CD4-positive, alpha-beta T cell treated with Interleukin-2 at 100 ng/mL for 4 hours (primary cell): Measurements from ENCODE around the gene DOK5.
"Not testable (repeated sequence)": the region's sequence is repeated elsewhere in the genome, so short reads cannot be mapped to it uniquely, and the experiment has no call there.

Source experiments
- DNase-seq: peaks from one replicate; pipeline ENCODE4 v3.0.0-alpha.2; 2020; ENCODE audit warnings: low spot score

DOK5 gene

GRCh38 chr20:54472607-54473006, 2.8 kb upstream of the DOK5 start:
- DNase-seq, result no peak

DNA sequence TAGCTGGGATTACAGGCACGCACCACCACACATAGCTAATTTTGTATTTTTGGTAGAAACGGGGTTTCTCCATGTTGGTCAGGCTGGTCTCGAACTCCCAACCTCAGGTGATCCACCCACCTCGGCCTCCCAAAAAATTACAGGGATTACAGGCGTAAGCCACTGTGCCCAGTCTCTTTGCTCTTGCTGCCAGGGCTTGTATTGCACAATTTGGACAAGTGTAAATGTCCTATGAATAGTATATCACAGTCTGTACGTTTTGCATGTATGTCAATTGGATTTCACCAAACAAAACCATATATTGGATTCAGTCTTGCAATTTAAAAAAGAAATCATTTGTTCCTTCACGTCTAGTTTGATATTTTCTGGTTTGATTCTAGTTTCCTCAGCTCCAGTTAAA, 2.1 kb upstream of the DOK5 start:
- no peak for DNase-seq

DNA sequence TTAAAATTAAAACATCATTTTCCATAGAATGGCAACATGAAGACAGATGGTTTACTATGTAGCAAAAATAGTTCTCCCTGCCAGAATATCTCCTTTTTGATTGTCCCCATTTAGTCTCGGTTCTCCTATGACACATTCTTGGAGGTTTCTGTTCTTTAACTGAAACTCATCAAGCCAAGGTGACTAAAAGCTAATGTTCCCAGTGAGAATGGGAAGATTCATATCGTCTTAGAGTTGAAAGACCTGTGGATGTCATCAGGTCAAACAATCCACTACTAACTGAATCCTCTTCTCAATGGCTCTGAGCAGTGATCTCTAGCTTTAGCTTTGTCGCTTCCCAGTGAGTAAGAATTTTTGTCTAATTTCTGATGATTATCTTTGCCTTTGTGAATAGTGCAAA, 1.3 kb upstream of the DOK5 start:
- no peak for DNase-seq

GRCh38 chr20:54474866-54475265, 527 bp upstream of the DOK5 start:
- no peak for DNase-seq

GRCh38 chr20:54476169-54477009, 996 bp downstream of the DOK5 start:
- no peak for DNase-seq

- no peak for DNase-seq
Observed at GRCh38 chr20:54477191-54477955, 2.0 kb downstream of the DOK5 start.

- DNase-seq, result no peak
Observed at GRCh38 chr20:54479138-54479906, 3.9 kb downstream of the DOK5 start.

DNA sequence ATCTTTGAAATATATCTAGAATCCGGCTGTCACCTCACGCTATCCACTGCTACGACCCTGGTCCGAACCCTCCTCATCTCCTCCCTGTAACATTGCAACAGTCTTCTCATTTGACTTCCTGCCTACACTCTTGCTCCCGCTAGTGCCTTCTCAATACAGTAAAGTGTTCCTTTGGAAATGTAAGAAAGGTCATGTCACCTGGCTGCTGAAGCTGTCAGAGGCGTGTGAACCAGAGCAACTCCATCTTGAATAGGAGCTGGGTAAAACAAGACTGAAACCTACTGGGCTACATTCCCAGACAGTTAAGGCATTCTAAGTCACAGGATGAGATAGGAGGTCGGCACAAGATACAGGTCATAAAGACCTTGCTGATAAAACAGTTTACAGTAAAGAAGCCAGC, 4.5 kb downstream of the DOK5 start:
- not testable (repeated sequence) for DNase-seq

DNA sequence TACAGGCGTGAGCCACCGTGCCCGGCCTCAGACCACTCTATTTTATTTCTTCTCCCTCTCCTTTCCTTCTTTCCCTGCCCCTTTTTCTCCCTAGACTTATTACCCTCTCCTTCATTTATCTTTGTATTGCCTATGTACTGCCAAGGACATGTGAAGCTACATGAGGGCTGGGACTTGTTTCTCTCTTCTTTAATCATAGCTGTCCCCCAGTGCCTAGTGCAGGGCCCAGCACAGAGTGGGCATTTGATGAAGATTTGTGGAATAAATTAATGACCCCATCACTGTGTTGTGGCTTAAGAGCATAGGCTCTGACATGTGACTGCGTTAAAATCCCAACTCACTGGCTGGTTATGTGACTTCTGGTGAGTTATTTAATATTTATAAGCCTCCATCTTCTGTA, 6.0 kb downstream of the DOK5 start:
- DNase-seq, result no peak

GRCh38 chr20:54485631-54486030, 10.2 kb downstream of the DOK5 start:
- no peak for DNase-seq

DNA sequence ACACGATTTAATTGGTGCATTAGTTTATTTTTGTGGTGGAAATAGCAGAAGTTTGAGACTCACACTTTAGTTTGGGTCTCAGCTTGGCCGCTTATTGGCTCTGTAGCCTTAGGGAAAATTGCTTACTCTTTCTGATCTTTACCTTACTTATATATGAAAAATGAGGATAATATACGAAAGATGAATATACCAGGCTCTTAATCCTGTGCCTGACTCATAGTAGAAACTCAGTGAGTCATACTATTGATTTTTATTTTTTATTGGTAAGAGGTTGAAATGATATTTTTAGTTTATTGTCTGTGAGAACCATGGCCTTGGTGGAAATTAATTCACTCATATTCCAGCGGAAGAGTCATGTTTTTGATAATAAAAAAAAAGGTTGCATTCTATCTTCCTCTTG, 11.2 kb downstream of the DOK5 start:
- no peak for DNase-seq

GRCh38 chr20:54488442-54488841, 13.0 kb downstream of the DOK5 start:
- DNase-seq, result no peak

- DNase-seq, result no peak
Observed at GRCh38 chr20:54491506-54491905, 16.1 kb downstream of the DOK5 start.

DNA sequence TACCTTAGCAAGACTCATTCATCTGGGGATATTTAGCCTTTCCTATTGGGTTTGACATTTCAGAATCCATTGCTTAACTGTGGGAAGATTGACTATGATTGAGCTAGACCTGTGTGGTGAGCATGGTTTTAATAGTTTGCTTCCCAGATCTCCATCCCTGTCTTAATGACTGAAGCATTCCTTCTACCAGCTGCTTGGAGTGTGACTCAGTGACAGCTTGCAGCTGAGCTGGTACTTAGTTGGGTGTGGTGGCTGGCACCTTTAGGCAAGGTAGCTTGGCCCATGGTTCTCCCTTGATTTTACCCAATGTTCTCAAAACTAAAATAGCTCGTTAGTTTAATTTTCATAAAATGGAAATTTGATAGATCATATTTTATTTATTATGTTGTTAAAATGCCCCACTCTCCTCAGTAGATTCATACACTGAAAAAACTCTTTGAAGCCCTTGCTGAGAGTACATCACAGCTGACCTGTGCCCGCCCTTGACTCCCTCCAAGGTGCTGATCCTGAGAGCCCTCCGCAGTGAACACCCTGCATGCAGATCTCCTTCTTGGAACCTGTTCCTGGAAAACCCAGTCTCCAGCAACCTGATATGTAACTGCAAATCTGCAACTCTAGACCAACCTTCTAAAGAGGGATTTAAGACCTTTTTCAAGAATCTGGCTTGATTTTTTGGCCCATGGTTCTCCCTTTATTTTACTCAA, 19.1 kb downstream of the DOK5 start:
- DNase-seq, result no peak

- DNase-seq, result no peak
Observed at GRCh38 chr20:54497931-54498718, 22.7 kb downstream of the DOK5 start.

- no peak for DNase-seq
Observed at GRCh38 chr20:54499111-54499510, 23.7 kb downstream of the DOK5 start.

DNA sequence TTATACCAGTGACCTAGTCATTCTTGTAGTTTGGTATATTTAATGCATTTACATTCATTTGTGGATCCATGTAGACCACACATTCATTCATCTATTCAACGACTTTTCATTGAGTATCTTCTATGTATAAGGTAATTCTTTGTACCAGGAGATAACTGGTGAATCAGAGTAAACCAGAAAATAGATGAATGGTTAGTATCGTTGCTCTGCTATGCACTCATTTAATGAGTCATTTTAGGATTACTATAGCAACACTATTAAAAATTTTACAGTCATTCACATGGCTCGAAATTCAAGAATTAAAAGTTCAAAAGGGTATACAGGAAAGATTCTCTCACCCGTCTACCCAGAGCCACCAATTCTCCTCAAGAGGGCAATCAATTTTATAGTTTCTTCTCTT, 26.8 kb downstream of the DOK5 start:
- no peak for DNase-seq

- no peak for DNase-seq
Observed at GRCh38 chr20:54506643-54507042, 31.2 kb downstream of the DOK5 start.

DNA sequence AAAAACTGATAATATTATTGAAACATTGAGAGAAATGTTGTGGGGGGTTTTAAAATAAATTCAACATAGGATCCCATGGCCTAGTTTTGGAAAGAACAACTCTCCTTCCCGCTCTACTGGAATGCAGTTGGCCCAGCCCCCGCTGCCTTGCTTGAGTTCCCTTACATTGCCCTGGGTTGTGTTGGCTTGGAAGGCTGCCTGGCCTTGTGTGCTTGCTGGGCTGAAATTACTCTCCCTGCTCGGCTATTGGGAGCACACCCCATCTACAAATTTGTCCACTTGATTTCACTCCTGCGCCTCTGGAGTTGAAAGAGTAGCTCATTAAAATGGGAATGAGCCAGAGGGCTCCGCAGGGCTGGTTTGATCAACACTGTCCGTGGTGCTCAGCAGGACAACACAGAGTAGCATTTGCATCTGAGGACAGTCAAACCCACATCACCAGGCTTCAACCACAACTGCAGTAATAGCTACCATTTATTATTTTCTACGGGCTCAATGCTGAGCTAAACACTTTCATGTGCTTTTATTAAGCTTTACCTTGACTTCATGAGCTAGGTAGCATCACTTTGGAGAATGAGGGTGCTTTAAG, 35.2 kb downstream of the DOK5 start:
- no peak for DNase-seq

DNA sequence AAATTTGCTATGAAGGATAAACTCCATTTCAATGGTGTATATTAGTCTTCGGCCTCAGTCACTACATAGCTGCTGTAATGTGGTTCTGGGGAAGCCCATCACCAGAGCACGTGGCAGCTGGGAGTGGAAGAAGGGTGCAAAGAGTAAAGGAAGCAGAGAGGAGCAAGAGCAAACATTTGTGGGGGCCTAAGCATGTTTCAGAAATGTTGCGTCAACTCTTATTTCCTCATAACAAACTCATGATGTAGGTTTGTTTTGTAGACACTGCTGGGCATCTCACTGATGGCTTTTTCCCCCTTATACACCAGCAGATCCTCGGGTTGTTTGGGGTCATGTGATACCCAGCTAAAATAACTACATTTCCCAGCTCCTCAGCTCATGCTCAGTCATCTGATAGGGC, 37.3 kb downstream of the DOK5 start:
- no peak for DNase-seq
